ENCODE results near the gene CAMSAP1. TPM values are rescaled to one million over a fixed set of nuclear protein-coding genes. Genes with fewer than 3 reads are reported as not detected.

Gene CAMSAP1
- total and polyA plus RNA-seq, 2 of the 4 experiments (the other 2 are of a cell fraction): 8.2 to 19.5 TPM

GRCh38 chr9:135903786-135904520 is 3.4 kb downstream of the CAMSAP1 start:
- no peak overlapping the region for H4K8ac ChIP-seq (ENCODE audit: low read depth in 2 of 2, low read length in 2 of 2)
- no peak overlapping the region for H2AFZ ChIP-seq (replicated peaks; ENCODE audit: low read length, poor library complexity)
- peaks cover 72% of the 10 kb centered on the region for H4K20me1 ChIP-seq (ENCODE audit: insufficient read depth, low read length)
- H3K23ac ChIP-seq (ENCODE audit: low read depth, low read length): no peak overlapping the region
- H3K4me1 ChIP-seq (ENCODE audit: control insufficient read depth, insufficient read depth, low read length): peaks cover 10% of the 10 kb centered on the region
- no peak overlapping the region for H3K14ac ChIP-seq (replicated peaks; ENCODE audit: low read depth, low read length)
- no peak overlapping the region for H3K18ac ChIP-seq (ENCODE audit: low read depth, low read length)
- in situ Hi-C loops (cut with MboI; ENCODE audit: low sequenced_read_pairs) (loop anchor here (5.0 kb wide), 1 partner anchor 47 kb away; no protein-coding TSS in a partner anchor), intact Hi-C loops (cut with micrococcal nuclease) (no loop called here), dilution Hi-C loops (cut with HindIII; ENCODE audit: low sequenced_read_pairs, unreplicated experiment) (no loop called here)
- H3K9ac ChIP-seq (ENCODE audit: low read depth, low read length): no peak overlapping the region
- H3K56ac ChIP-seq (ENCODE audit: extremely low read depth, insufficient read depth, low read length): no peak overlapping the region
- peaks cover under 1% of the 10 kb centered on the region; the same call in 1 of the 2 replicates for H3K9me3 ChIP-seq (ENCODE audit: control insufficient read depth, insufficient read depth, low read length)
- H4K5ac ChIP-seq (ENCODE audit: low read depth, low read length): no peak overlapping the region
- H3K4ac ChIP-seq (ENCODE audit: low read depth, low read length): no peak overlapping the region
- no peak overlapping the region for H2BK5ac ChIP-seq (ENCODE audit: low read depth, low read length, poor library complexity, severe bottlenecking)
- H3K27ac ChIP-seq (ENCODE audit: insufficient read depth, low read length): no peak overlapping the region
- peaks cover 20% of the 10 kb centered on the region; the same call in 1 of the 2 replicates for H3K9me1 ChIP-seq (ENCODE audit: insufficient read depth, low read length)
- H2AK9ac ChIP-seq (replicated peaks; ENCODE audit: low read depth, low read length, poor library complexity): no peak overlapping the region
- DNase-seq (no peak), ATAC-seq (ENCODE audit: low read depth) (no peak)
- CTCF ChIA-PET: no interaction called here
- peaks cover 26 to 80% of the 10 kb centered on the region in 2 experiments for H3K79me1 ChIP-seq (ENCODE audit: low read depth in 1 of 2, low read length in 2 of 2)
- 0 out of 2 replicates have a peak, but pooled peaks cover 2% of the 10 kb centered on the region for H3K36me3 ChIP-seq (ENCODE audit: control insufficient read depth, insufficient read depth, low read length)
- H2BK15ac ChIP-seq (ENCODE audit: low read depth, low read length): no peak overlapping the region
- no peak overlapping the region for H3K4me2 ChIP-seq (ENCODE audit: low read depth, low read length)
- no peaks in the 10 kb centered on the region for H3K27me3 ChIP-seq (ENCODE audit: control insufficient read depth, insufficient read depth, low read length)
- POLR2A ChIA-PET (ENCODE audit: unreplicated experiment): no interaction called here
- H3K4me3 ChIP-seq (ENCODE audit: insufficient read depth, low read depth, low read length): no peak overlapping the region
- no peak overlapping the region for H2BK120ac ChIP-seq (ENCODE audit: low read depth, low read length)
- no peak overlapping the region for H4K91ac ChIP-seq (ENCODE audit: insufficient read depth, low read depth, low read length)
- H2AK5ac ChIP-seq (ENCODE audit: low read depth, low read length): no peak overlapping the region
- H2BK20ac ChIP-seq (ENCODE audit: low read depth, low read length): no peak overlapping the region
- no TSS peak for BruUV-seq (replicated peaks)
- WGBS, 2 experiments (ENCODE audit: extremely low coverage in 2 of 2, insufficient read length in 1 of 2): 100% methylated on average over 2 of the region's 16 CpGs; no CpG with 5 or more reads in 1 of the 2 experiments
- TF ChIP-seq POLR2A (IDR thresholded peaks at IDR 0.05; ENCODE audit: low read depth, low read length) (no peak), RAD21 (IDR thresholded peaks at IDR 0.05; ENCODE audit: low read length) (no peak), USF2 (IDR thresholded peaks at IDR 0.05; ENCODE audit: low read depth, low read length) (no peak), RFX5 (IDR thresholded peaks at IDR 0.05; ENCODE audit: low read depth, low read length) (no peak), ELK1 (IDR thresholded peaks at IDR 0.05; ENCODE audit: borderline replicate concordance, low read depth, low read length) (no peak), FOS (IDR thresholded peaks at IDR 0.05; ENCODE audit: low read depth, low read length) (no peak), CHD1 (IDR thresholded peaks at IDR 0.05; ENCODE audit: low read depth, low read length) (no peak), CEBPB (IDR thresholded peaks at IDR 0.05; ENCODE audit: low read depth, low read length) (no peak), BHLHE40 (IDR thresholded peaks at IDR 0.05; ENCODE audit: low read depth, low read length) (no peak), MAFK (IDR thresholded peaks at IDR 0.05; ENCODE audit: low read depth, low read length) (no peak), MAZ (IDR thresholded peaks at IDR 0.05; ENCODE audit: borderline replicate concordance, low read depth, low read length) (no peak), MXI1 (IDR thresholded peaks at IDR 0.05; ENCODE audit: borderline replicate concordance, low read depth, low read length) (no peak), CTCF (conservative IDR thresholded peaks at IDR 0.05; ENCODE audit: low read depth, low read length) (no peak), NFE2L2 (IDR thresholded peaks at IDR 0.05; ENCODE audit: low read depth, low read length) (no peak), SMC3 (IDR thresholded peaks at IDR 0.05; ENCODE audit: low read depth, low read length) (no peak)

All from IMR-90 (cell line).